ENCODE data around the gene EXOSC1.

The EXOSC1 gene

GRCh38 chr10:97393034-97393573 lies 52.7 kb downstream of the EXOSC1 start:
- Histone ChIP-seq H3K9me3 (ENCODE audit: control extremely low read depth in 1 of 5, control insufficient read depth in 4 of 5, insufficient read depth in 2 of 5, low read depth in 1 of 5, low read length in 4 of 5) (peaks cover 0 to 1% (median 0%) of the 10 kb centered on the region in 5 experiments), H3K4me3 (ENCODE audit: control insufficient read depth in 1 of 7, extremely low read depth in 1 of 7, insufficient read depth in 4 of 7, low read depth in 2 of 7, low read length in 6 of 7) (no peak overlapping the region), H3K27me3 (replicated peaks in 2 of 5; ENCODE audit: control insufficient read depth in 4 of 5, insufficient read depth in 5 of 5, low read length in 4 of 5) (no peaks in the 10 kb centered on the region), H3K36me3 (ENCODE audit: control insufficient read depth in 4 of 4, insufficient read depth in 4 of 4, low read length in 3 of 4) (peaks cover 14 to 57% (median 44%) of the 10 kb centered on the region in 4 experiments), H3K27ac (ENCODE audit: insufficient read depth in 1 of 2, low read depth in 1 of 2, low read length in 2 of 2, poor library complexity in 1 of 2, severe bottlenecking in 2 of 2) (no peak overlapping the region), H3K4me1 (ENCODE audit: control extremely low read depth in 1 of 4, control insufficient read depth in 4 of 4, insufficient read depth in 4 of 4, low read length in 3 of 4) (no peaks in the 10 kb centered on the region)
- ChIA-PET POLR2A (interaction anchor here (0.6 kb wide), 1 partner anchor 1925 kb away, joined by 3 read pairs; no protein-coding TSS in a partner anchor), CTCF (interaction anchor here (1.2 kb wide), 1 partner anchor 18 kb away, joined by 3 read pairs; no protein-coding TSS in a partner anchor)
- DNase-seq: no peak
- 100% methylated on average over 8 of the region's 8 CpGs for WGBS (ENCODE audit: insufficient coverage)

- no peaks in the 10 kb centered on the region for H3K27me3 ChIP-seq (replicated peaks in 2 of 5; ENCODE audit: control insufficient read depth in 4 of 5, insufficient read depth in 5 of 5, low read length in 4 of 5)
- H3K36me3 ChIP-seq (ENCODE audit: control insufficient read depth in 4 of 4, insufficient read depth in 4 of 4, low read length in 3 of 4): peaks cover 8 to 60% (median 45%) of the 10 kb centered on the region in 4 experiments
- POLR2A ChIA-PET: no interaction called here
- no peaks in the 10 kb centered on the region for H3K4me1 ChIP-seq (ENCODE audit: control extremely low read depth in 1 of 4, control insufficient read depth in 4 of 4, insufficient read depth in 4 of 4, low read length in 3 of 4)
- no peak overlapping the region for H3K4me3 ChIP-seq (ENCODE audit: control insufficient read depth in 1 of 7, extremely low read depth in 1 of 7, insufficient read depth in 4 of 7, low read depth in 2 of 7, low read length in 6 of 7)
- H3K27ac ChIP-seq (ENCODE audit: insufficient read depth in 1 of 2, low read depth in 1 of 2, low read length in 2 of 2, poor library complexity in 1 of 2, severe bottlenecking in 2 of 2): no peak overlapping the region
- CTCF ChIA-PET: interaction anchor here (4.0 kb wide), 1 partner anchor 10 kb away, joined by 13 read pairs; the partner anchor contains the start of gene RRP12
- 100% methylated on average over 5 of the region's 5 CpGs for WGBS (ENCODE audit: insufficient coverage)
- no peak for DNase-seq
- H3K9me3 ChIP-seq (ENCODE audit: control extremely low read depth in 1 of 5, control insufficient read depth in 4 of 5, insufficient read depth in 2 of 5, low read depth in 1 of 5, low read length in 4 of 5): peaks cover 0 to 3% (median 0%) of the 10 kb centered on the region in 5 experiments
Measured at GRCh38 chr10:97390091-97390490, 55.7 kb downstream of the EXOSC1 start.

- peaks cover 0 to 3% (median 0%) of the 10 kb centered on the region in 5 experiments for H3K9me3 ChIP-seq (ENCODE audit: control extremely low read depth in 1 of 5, control insufficient read depth in 4 of 5, insufficient read depth in 2 of 5, low read depth in 1 of 5, low read length in 4 of 5)
- H3K4me3 ChIP-seq (ENCODE audit: control insufficient read depth in 1 of 7, extremely low read depth in 1 of 7, insufficient read depth in 4 of 7, low read depth in 2 of 7, low read length in 6 of 7): no peak overlapping the region
- H3K27me3 ChIP-seq (replicated peaks in 2 of 5; ENCODE audit: control insufficient read depth in 4 of 5, insufficient read depth in 5 of 5, low read length in 4 of 5): no peaks in the 10 kb centered on the region
- no peaks in the 10 kb centered on the region for H3K4me1 ChIP-seq (ENCODE audit: control extremely low read depth in 1 of 4, control insufficient read depth in 4 of 4, insufficient read depth in 4 of 4, low read length in 3 of 4)
- ChIA-PET CTCF (interaction anchor here (1.5 to 4.0 kb wide), 2 partner anchors 12 to 23 kb away, joined by 4 to 13 read pairs; partner anchors contain the start of gene RRP12), POLR2A (no interaction called here)
- no peak overlapping the region for H3K27ac ChIP-seq (ENCODE audit: insufficient read depth in 1 of 2, low read depth in 1 of 2, low read length in 2 of 2, poor library complexity in 1 of 2, severe bottlenecking in 2 of 2)
- 100% methylated on average over 1 of the region's 5 CpGs for WGBS (ENCODE audit: insufficient coverage)
- H3K36me3 ChIP-seq (ENCODE audit: control insufficient read depth in 4 of 4, insufficient read depth in 4 of 4, low read length in 3 of 4): peaks cover 4 to 66% (median 45%) of the 10 kb centered on the region in 4 experiments
- DNase-seq: no peak
Measured at GRCh38 chr10:97388152-97388551, 57.7 kb downstream of the EXOSC1 start.

All from common myeloid progenitor, CD34-positive (primary cell).